ENCODE measurements around the gene ABCB7.
"Not testable (repeated sequence)": the region's sequence is repeated elsewhere in the genome, so short reads cannot be mapped to it uniquely, and the experiment has no call there.

The ABCB7 gene

DNA sequence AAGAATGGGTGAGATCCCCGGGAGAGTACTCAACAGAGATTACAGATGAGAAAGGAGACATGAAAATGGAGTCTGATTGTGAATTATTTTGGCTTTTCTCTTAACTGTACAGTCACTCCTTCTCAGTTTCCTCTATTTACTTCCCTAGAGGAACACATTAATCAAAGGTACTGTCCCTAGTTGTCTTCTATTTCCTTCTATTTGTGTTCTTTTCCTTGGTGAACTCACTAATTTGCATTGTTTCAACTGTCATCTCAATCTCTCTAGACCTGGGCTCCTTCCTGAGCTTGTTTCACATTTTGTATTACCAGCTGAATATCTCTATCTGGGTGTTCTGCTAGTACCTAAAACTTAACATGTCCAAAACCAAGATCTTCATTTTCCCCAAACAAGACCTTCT is 59.8 kb downstream of the ABCB7 start:
- no peak for DNase-seq (ENCODE audit: low spot score)

DNA sequence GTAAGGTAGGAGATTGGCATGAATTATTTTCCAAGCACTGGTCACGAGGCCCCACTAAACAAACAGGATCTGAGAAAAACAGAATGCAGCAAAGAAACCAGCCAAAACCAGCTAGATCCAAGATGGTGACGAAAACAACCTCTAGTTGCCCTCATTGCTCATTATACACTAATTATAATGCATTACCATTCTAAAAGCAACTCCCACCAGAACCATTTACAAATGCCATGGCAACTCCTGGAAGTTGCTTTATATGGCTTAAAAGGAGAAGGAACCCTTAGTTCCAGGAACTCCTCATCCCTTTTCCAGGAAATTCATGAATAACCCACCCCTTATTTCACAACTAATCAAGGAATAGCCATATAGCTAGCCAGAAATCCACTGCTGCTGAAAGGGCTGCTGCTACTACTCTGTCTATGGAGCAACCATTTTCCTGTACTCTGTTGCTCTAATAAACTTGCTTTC is 69.3 kb downstream of the ABCB7 start:
- DNase-seq (ENCODE audit: low spot score), result no peak

DNA sequence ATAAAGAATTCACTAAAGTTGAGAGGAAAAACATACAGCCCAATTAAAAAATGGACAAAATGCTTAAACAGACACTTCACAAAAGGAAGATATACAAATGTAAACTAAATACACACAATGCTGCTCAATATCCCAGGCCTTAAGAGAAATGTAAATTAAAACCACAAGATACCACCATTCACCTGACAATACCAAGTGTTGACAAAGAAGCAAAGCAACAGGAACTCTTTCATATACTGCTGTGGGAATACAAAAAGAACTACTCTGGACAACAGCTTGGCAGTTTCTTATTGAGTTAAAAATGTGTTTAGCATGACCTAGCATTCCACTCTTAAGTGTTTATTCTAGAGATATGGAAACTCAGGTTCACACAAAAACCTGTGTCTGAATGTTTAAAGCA is 71.3 kb downstream of the ABCB7 start:
- no peak for DNase-seq (ENCODE audit: low spot score)

DNA sequence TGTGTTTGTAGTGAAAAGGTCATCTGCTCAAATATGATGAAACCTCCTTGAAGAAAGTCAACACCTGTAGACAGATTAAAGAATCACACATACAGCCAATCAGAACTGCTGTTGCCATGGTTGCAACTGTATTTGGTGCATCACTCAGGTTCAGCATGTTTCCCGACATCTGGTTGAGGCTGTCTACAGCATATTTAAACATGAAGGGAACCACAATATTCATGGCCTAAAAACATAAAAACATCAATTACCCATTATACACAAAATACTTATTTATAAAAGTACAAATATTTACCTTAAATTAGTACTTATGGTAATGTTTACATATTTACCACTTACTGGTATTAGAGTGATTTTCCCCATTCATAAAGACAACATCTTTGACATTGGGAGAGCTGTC is 79.7 kb downstream of the ABCB7 start:
- DNase-seq (ENCODE audit: low spot score), result no peak

DNA sequence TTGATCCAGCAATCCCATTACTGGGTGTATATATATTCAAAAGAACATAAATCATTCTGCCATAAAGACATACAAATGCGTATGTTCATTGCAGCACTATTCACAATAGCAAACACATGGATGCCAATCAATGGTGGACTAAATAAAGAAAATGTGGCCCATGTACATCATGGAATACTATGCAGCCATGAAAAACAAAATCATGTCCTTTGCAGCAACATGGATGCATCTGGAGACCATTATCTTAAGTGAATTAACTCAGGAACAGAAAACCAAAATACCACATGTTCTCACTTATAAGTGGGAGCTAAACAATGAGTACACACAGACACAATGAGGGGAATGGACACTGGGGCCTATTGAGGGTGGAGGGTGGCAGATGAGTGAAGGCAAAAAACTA is 81.6 kb downstream of the ABCB7 start:
- DNase-seq (ENCODE audit: low spot score), result no peak

DNA sequence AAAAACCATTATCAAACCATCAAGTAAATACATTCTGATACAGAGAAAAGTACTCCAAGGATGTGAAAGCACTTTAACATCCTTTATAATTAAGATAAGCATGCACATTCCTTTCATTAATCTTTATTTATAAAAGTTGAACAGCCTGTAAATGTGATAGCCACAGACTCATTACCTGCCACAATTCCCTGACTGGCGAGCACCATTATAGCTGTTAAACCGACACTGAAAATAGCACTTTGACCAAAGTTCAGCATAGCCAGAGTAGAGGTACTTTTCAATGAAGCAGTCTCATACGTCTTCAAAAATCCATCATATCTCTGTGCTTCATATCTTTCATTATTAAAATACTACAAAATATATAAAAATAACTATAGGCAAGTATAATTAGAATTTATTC is 84.7 kb downstream of the ABCB7 start:
- no peak for DNase-seq (ENCODE audit: low spot score)

DNA sequence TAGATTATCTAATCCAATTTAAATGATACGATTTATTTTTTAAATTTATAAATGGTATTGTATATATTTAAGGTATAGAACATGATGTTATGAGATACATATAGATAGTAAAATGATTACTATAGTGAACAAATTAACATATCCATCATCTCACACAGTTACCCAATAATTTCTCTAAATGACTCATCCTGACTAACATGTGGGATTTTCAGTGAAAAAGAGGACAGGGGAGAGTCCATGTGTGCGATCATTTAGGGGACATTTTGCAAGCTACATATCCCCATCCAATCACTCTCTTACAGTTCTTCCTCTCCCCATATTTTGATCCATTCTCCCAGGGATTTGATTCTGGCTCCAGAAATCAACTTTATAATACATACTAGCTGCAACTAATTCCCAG is 88.2 kb downstream of the ABCB7 start:
- DNase-seq (ENCODE audit: low spot score), result no peak

DNA sequence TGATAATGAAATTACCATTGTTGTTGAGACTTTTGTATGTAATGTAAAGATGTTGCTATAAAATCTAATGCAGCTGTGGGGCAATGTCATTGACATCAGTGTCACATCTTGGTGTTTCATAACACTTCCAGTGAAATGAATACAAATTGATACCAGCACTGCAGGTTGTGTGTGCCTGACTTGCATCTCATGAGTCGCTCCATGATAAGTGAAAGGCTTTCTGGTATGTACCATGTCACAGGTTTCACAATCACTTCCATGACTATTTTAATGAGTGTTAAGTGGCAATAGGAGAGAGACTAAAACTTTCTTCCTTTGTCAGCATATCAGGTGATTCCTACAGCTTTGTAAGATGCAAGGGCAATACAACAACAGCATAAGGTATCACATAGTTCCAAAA is 94.4 kb downstream of the ABCB7 start:
- no peak for DNase-seq (ENCODE audit: low spot score)

DNA sequence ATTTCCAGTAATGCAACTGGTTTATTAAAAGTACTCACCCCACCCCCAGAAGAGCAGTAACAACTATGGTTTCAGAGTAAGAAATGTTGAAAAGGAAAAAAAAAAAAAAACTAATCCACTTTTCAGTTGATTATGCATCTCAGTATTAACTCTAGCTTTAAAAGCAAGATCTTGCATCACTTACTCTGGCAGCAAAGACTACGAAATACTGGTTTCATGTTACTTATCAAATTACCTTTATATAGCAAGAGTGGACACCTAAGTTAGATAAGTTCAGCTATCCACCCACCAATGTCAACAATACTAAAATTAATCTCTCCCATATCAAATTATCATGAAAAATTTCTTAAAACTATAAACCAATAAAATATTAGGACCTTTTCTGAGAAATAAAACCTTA is 105.0 kb downstream of the ABCB7 start:
- DNase-seq (ENCODE audit: low spot score), result no peak

DNA sequence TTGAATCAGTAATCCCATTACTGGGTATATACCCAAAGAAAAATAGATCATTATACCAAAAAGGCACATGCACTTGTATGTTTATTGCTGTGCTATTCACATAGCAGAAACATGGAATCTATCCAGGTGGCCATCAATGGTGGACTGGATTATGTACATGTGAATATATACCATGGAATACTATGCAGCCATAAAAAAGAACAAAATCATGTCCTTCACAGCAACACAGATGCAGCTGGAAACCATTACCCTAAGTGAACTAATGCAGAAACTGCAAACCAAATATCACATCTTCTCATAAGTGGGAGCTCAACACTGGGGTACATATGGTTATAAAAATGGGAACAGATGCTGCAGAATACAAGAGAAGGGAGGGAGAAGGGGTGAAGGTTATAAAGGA is 110.7 kb downstream of the ABCB7 start:
- no peak for DNase-seq (ENCODE audit: low spot score)

DNA sequence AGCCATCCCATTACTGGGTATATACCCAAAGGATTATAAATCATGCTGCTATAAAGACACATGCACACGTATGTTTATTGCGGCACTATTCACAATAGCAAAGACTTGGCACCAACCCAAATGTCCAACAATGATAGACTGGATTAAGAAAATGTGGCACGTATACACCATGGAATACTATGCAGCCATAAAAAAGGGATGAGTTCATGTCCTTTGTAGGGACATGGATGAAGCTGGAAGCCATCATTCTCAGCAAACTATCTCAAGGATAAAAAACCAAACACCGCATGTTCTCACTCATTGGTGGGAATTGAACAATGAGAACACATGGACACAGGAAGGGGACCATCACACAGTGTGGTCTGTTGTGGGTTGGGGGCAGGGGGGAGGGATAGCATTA is 111.9 kb downstream of the ABCB7 start:
- not testable (repeated sequence) for DNase-seq (ENCODE audit: low spot score)

DNA sequence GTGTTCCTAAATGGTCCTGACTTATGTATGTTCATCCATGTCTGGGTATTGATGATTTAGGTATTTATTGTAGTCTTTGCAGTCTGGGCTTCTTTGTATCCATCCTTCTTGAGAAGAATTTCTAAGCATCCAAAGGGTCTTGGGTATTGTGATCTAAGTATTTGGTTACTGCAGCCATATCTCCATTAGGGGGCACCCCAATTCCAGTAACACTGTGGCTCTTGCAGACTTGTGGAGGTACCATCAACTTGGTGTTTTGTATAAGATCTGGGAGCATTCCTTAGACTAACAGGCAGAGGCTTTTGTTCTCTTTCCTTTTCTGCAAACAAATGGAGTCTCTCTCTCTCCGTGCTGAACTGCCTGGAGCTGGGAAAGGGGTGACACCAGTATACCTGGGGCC is 117.2 kb downstream of the ABCB7 start:
- peak; percentile 18 for DNase-seq (ENCODE audit: low spot score)
